ENCODE data around the gene COL1A2.
A peak's percentile ranks its signal among the peaks of the same experiment; 100 is the strongest.

COL1A2 gene

DNA sequence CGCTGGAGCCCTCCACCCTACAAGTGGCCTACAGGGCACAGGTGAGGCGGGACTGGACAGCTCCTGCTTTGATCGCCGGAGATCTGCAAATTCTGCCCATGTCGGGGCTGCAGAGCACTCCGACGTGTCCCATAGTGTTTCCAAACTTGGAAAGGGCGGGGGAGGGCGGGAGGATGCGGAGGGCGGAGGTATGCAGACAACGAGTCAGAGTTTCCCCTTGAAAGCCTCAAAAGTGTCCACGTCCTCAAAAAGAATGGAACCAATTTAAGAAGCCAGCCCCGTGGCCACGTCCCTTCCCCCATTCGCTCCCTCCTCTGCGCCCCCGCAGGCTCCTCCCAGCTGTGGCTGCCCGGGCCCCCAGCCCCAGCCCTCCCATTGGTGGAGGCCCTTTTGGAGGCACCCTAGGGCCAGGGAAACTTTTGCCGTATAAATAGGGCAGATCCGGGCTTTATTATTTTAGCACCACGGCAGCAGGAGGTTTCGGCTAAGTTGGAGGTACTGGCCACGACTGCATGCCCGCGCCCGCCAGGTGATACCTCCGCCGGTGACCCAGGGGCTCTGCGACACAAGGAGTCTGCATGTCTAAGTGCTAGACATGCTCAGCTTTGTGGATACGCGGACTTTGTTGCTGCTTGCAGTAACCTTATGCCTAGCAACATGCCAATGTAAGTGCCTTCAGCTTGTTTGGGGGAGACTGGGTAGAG is at the start of gene COL1A2:
COL1A2 (plus strand) TSS at position 459 of the 704 bp plus-strand sequence; CDS start at position 596, 137 bp downstream.
- peak in 1 of 2 donors; percentile 4 for DNase-seq

DNA sequence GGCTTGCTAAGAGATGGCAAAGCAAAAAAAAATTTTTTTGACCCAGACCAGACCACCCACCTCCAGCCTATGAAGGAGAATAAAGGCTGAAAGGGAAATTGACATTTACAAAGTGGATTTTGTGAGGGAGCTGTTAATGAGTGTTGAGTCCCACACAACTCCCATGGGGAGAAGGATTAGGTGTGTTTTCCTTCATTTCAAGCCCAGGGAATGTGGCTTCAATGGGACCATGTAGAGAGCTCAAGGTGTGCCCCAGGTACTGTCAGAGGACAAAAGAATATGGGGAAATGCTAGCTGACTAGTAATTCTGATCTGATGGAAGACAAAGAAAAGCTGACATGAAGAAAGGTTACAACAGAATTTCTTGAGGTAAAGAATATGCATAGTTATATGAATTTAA is 48.8 kb upstream of the COL1A2 start:
- no peak for DNase-seq

DNA sequence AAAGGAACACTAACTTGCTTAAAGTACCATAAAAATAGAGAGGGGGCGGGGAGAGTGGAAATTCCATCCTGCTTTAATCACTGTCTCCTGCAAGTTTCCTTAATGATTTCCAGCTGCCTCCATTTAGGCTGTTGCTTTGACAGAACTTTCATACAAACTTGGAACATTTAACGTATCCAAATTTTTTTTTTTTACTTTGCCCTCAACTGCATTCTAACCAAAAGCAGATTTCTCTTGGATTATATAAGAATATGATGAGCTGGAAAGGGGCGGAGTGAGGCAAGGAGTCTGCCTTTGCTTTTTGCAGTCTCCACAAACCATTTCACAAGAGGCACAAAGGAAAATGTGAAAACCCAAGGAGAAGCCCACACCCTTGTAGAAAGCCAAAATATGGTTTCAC is 46.6 kb upstream of the COL1A2 start:
- DNase-seq, result no peak

DNA sequence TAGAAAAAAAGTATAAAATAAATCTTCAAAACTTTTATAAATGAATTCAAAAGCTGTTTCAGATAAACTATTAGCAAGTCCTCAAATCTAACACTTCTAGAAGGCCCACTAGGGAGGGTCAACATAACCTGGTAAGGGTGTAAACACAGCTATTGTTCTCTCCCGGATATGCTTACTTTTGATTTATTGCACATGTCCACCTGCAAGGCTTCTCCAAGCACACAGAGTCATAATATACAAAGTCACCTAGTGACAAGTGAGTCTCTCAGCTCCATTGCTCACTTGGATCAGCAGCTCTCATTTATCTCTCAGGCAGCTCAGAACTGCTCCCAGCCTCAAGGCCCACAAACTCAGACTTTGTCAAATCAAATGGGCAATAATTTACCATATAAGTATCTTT is 44.0 kb upstream of the COL1A2 start:
- DNase-seq, result no peak

DNA sequence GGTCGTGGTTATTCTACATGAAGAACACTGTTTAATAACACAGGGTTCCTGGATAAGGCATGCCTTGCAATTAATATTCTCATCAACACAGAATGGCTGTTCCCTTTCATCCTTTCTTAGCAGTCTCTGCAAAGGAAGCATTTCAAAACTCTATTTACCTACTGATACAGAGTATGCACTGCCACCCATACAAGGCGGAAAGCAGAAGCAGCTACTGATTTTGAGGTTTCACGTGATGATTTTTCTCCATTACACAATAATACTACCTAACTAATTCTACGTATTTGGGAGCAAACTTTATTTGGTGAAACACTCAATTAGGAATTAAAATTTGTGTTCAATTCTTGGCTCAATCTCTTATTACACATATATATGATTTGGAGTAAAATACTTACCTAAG is 43.0 kb upstream of the COL1A2 start:
- DNase-seq, result no peak

DNA sequence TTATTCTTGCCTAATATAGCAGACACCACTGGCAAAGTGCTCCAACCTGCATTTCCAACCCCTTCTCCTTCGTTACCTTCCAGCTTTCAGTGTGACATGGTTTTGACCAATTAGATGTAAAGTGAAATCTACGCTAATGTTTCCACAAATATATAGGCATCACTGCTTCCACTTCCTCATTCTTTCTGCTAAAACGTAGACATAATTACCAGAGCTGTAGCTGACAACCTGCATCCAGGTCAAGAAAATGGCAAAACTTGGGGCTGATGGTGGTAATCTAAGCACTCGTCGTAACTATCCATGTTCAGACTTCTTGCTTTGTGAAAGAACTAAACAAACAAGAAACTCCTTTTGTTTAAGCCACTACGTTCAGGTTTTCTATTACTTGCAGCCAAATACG is 41.8 kb upstream of the COL1A2 start:
- no peak for DNase-seq

DNA sequence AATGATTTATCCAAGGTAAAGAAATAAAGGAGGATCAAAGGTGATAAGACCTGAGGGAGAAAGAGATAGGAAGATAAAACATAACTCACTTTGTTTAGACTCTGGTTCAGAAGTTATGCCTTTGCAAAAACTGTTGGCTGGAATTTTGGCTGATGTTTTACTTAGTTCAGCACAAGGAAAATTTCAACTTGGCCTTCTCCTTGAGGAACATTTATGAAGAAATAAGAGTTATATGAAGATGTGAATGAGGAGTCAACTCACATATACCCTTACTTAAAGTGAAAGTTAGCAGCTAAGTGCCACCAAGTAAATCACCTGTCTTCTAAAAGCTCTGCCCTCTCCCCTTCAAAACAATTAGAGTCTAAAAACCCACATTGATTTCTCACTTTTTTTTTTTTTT is 39.7 kb upstream of the COL1A2 start:
- no peak for DNase-seq

DNA sequence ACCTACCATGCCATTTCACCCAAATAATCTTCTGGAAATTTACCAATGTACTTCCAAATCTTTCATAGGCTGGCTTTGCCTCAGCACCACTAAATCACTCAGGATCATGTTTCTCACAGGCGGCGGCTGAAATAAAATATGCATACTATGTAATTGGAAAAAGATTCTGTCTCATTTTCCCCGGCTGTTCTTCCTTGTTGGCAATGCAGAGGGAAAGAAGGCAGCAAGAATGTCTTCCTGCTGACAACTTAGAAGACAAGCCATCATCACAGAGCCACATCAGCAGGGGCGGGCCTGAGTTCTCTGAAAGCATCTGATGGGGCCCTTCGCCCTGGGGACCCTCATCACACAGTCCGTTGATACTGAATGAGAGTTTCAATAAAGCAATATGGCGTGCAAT is 39.2 kb upstream of the COL1A2 start:
- DNase-seq, result no peak

DNA sequence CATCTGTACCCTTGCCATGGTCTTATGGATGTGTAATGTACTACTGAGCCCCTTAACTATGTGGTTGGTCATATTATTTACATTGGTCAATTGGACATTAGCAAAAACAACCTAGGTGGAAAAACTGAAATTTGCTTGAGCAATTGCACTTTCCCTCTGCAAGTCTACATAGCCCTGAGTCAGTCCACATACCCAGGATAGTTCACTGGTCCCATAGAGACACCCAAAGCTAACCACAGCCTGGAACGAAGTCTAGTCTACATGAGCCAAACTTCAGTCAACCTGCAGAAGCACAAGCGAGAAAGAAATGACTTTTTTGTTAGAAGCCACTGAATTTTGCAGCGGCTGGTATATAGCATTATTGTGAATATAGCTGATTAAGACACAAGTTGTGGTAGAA is 37.6 kb upstream of the COL1A2 start:
- no peak for DNase-seq

DNA sequence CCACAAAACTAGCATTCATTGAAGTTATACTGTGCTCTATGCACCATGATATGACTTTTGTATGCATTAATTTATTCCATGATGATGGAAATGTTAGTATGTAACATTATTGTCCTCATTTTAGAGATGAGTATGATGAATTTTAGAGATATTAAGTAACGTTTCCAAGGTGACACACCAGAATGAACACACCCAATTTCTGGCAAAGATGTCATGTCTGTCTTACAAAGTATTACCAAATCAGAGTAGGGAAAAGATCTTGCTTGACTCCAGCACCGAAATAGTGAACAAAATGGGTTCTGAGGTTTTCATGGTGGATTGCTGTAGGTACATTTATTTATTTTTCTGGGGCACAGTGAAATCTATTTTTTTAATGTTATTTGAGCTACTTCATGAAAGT is 33.8 kb upstream of the COL1A2 start:
- DNase-seq, result no peak

DNA sequence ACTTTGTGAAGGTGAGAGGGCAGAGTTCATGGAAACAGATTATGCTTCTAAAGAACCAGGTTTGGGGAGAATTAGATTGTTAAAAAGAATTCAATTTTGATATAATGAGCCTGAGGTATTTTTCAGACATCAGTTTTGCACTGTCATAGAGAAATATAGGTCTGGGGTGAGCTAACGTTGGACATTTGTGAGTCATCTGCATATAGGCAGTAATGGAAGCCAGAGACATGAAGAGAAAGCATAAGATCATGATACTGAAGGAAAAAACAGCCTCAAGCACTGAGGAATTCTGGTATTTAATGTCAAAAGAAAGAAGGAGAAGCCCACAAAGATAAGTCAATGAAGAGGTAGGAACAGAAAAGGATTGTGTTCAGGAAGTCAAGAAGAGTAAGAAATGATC is 32.4 kb upstream of the COL1A2 start:
- DNase-seq, result no peak

DNA sequence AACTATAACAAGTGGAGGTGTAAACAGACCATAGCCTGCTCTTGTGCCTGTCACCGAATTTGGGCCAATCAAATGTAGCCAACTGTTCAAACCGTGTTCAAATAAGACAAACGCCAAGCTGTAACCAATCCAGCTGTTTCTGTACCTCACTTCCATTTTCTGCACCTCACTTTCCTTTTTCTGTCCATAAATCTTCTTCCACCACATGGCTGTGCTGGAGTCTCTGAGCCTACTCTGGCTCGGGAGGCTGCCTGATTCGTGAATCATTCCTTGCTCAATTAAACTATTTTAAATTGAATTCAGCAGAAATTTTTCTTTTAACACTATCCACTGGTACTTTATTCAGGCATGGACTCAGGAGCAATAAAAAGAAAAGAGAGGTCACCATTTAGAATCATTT is 29.9 kb upstream of the COL1A2 start:
- no peak for DNase-seq

DNA sequence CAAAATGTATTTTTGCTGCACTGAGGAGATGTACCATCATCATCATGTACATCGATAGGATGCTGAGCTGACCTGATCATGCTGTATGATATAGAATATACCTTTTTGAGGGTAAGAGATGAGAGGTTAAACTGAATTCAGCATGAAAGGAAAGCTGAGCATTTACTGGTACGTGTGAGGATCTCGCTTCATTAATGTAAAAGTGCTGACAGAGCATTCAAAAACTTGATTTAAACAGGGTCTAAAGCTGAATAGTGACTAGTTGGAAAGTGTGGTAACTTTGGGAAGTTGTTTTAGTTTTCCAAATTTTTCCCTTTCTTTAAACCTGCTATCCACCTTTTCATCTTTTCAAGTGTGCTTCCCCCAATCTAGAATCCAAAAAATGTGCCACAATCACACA is 28.5 kb upstream of the COL1A2 start:
- DNase-seq, result no peak

DNA sequence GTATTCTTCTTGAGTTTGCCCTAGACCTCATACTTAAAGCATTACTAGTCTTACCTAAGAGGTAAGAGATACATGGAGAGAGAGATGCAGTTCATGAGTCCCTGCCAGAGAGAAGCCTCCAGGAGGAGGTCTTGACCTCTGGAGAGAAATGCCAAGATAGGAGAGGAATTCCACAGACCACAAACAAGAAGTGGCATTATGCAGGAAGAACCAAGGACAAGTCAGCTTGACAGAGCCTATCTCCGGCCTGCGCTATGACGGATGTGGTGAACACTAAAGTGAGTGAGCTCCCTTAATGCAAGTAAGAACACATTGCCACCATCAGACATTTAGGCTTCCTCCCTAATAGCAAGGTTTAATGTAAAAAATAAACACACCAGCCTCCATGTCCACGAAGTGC is 27.9 kb upstream of the COL1A2 start:
- no peak for DNase-seq

DNA sequence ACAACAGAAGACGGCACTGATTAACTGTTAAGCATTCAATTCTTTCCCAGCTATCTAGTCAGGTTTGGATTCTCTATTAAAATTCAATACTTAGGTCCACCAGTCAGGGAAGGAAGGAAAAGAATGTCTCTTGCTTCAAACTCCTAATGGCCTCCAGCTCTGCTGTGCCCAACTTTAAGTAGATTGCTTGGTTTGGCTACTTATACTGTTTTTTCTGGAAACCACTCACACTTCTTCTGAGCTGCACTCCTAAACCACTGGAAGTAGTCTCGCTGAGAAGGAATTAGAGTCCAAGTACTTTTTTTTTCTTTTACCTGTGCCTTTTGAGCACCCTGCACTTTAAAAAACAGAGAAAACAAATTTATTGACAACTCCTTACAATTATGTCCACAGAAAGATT is 26.7 kb upstream of the COL1A2 start:
- no peak for DNase-seq

DNA sequence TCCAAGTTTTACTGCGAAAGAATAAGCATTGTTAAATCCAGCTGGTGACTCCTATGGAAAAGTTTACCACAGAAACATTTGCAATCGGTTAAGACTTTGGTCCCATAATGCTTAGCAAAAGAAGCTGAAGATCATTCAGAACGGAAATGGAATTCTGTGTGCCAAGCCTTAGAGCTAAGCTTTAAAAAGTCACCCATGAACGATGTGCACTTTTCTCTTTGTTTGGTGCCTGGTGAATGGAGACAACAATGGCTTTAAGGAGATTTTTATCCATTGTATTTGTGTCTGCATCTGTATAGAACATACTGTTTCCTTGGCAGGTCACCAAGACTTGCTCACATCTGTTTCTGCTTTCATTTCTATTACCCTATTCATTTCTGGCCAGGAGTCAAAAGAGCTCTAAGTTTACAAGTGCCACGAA is 26.3 kb upstream of the COL1A2 start:
- no peak for DNase-seq

DNA sequence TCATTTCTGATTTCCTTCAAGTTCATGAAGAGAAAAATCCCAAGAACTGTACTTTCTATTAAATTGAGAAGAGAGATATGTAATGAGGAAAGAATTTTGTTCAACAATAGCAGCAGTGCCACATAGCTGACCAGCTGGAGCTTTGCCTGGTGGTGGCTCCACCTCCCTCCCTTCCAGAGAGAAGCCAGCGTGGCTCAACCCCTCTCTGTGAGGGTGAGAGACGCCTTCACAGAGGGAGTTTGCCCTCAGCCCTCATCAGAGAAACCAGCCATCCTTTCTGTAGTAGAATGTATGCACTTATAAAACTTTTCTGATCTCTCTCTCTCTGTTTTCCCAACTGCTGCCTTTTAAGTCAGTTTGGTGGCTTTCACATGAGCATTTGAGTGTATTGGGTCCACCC is 20.5 kb upstream of the COL1A2 start:
- no peak for DNase-seq

DNA sequence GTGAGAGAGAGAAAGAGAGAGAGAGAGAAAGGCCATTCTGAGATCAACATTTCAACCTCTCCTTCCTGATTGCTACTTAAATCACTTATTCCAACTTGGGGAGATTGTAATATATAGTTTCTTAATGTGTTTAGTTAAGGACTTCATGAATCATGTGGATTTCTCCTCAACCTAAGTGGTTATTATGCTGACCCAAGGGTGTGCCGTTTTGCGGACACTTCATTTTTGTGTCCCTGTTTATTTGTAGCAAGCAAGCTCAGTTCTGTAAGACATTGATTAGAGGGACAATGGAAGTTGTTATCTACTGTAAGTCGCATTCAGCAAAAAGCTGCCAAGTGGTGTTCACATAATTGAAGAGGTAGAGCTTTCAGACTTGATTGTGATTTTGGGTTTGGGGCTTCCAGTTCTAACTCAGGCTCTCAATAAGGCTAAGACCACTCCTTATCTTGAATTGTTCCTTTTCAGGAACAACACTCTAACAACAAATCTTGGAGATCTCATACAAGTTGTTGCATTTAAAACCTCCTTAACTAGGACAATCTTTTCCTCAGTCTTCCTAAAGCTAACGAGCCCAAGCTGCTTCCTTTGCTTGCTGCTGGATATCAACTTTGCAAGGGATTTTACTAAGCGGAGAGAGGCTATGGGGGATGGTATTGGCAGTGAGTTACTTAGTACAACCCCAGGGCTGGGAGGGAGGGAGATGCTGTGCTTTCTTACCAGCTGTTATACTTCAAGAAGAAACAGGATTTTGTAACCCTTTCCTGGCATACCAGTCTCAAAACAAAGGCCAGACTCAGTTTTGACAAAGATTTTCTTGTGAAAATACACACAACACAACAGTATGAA is 19.8 kb upstream of the COL1A2 start:
- no peak for DNase-seq

DNA sequence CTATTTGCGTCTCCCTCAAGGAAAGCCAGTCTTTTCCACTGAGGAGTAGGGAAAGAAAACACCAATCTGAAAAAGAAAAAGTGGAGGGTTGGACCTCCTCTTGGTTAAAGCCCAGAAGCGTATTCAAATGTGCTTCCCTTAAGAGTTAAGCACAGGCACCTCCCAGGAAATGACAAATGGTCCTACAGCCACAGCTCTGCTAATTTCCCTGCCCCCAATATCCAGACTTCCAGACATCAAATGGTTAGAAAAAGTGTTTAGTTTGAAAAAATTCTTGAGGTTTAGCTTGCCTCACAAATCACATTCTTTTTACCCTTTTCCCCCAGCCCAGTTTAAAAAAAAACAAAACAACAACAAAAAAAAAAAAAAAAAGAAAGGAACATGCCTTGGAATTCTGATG is 19.0 kb upstream of the COL1A2 start:
- no peak for DNase-seq

DNA sequence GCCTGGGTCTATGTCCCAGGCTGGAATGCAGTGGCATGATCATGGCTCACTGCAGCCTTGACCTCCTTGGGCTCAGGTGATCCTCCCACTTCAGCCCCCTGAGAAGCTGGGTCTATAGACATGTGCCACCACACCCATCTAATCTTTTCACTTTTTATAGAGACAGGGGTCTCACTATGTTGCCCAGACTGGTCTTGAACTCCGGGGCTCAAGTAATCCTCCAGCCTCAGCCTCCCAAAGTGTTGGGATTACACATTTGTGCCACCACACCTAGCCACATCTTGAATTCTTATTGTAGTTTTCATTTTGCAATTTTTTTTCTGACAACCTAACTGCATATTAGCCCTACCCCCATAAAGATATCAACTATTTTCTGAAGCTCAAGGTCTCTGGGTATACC is 18.4 kb upstream of the COL1A2 start:
- DNase-seq, result no peak

DNA sequence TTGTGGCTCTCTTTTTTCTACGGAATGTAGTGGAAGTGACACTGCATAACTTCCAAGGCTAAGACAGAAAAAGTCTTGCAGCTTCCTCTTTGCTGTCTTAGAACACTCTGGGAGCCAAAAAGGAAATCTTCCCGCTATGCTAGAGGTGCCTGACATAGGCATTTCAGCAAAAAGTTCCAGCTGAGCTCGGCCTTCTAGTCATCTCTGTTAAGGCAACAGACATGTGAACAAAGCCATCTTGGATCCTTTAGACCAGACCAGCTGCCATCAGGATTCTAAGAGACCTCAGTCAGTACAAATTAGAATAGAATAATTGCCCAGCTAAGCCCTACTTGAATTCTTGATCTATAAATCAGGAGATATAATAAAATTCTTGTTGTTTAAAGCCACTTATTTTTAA is 16.3 kb upstream of the COL1A2 start:
- no peak for DNase-seq

DNA sequence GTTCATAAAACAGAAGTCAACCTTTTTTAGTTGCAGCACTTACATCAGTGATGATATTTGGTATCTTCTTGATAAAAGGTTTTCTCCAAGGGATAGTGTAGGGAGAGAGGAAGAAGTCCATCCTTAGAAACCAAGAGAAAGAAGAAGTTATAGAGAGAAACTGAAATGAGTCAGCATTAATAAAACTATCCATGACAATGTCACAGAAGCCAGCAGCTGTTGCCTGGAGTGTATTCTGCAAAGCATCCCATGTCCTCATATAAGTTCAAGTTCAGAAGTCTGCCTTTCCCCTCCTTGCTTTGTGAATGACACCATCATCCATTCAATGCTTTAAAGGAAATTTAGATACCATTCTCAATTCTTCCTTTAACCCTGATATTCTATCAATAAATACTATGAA is 14.4 kb upstream of the COL1A2 start:
- DNase-seq, result no peak

DNA sequence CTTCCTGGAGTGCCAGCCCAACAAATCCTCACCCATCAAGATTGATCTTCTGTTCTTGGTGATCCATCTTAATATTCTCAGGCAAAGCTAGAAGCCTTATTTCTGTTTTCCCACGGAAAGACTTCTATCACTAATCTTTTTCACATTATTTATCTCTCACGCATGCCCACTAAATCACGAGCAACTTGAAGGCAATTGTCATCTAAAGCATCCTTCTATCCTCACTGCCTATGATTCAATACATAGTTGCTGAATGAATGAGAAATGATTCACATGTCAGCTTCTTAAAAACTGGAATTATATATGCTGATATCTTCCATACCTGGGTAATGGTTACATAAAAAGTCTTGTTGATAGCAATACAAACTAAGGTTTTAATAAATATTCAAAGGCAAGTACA is 12.6 kb upstream of the COL1A2 start:
- DNase-seq, result no peak

DNA sequence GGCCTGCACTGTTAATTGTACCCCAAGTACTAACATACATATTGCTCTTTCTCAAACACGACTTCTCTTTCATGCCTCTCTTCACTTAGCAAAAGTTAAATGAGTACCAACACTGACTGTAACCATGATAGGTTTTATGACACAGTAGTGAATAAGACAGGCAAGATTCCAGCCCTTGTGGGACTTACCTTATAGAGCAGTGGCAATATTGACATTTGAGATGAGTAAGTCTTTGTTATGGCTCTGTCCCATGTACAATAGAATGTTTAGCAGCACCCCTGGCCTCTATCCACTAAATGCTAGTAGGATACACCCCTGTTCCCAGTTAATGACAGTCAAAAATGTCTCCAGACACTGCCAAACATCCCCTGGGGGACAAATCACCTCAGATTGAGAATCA is 11.9 kb upstream of the COL1A2 start:
- DNase-seq, result no peak

DNA sequence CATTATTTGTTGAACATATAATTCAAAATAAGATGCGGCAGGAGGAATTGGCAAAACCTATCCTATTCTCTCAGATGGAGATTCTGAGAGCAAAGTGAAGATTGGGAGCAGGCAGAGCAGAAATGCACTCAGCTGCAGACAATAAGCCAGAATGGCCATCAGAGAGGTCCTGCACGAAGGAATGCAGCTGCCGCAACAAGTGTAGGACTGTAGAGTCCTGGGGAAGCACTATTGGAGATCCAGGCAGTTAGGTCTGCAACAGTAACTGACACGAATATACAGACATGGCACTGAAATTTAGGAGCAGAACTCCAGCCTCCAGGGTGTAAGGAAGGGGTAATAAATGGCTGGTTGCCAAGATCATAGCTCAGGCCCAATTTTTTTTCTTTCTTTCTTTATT is 10.4 kb upstream of the COL1A2 start:
- DNase-seq, result no peak
